Ascending aorta (tissue), 2 donors: ENCODE data around the gene RAD51C. TPM values are rescaled to one million over a fixed set of nuclear protein-coding genes. Genes with fewer than 3 reads are reported as not detected.
A peak's percentile ranks its signal among the peaks of the same experiment; 100 is the strongest.

Experiments
- DNase-seq, 2 donors: peaks; one replicate each; pipeline ENCODE4 v3.0.0-alpha.2; 2019; ENCODE audit warnings: low spot score in 2 of 2
- H3K27ac ChIP-seq, 2 donors: fragments of 200-600 bp; sonication (generic); one replicate each; pipeline ENCODE4 v1.5.1; 2016 to 2017; ENCODE audit warnings: mild to moderate bottlenecking in 1 of 2
- H3K27me3 ChIP-seq: fragments of 200-600 bp; sonication (generic); one replicate; pipeline ENCODE4 v1.5.1; 2017
- H3K36me3 ChIP-seq, 2 donors: fragments of 200-600 bp; sonication (generic); one replicate each; pipeline ENCODE4 v1.5.1; 2016
- H3K4me1 ChIP-seq, 2 donors: fragments of 200-600 bp; sonication (generic); one replicate each; pipeline ENCODE4 v1.5.1; 2016 to 2017; ENCODE audit warnings: mild to moderate bottlenecking in 1 of 2
- H3K4me3 ChIP-seq, 2 donors: fragments of 200-600 bp; sonication (generic); one replicate each; pipeline ENCODE4 v1.5.1; 2016 to 2017; ENCODE audit warnings: mild to moderate bottlenecking in 1 of 2
- H3K9me3 ChIP-seq, 2 donors: fragments of 200-600 bp; sonication (generic); one replicate each; pipeline ENCODE4 v1.5.1; 2016
- CTCF ChIP-seq, 3 experiments: fragments of 200-600 bp in 2 of 3; fragments of 450-650 bp in 1 of 3; sonication (generic) in 2 of 3; IDR thresholded peaks; one replicate each; pipeline ENCODE4 v1.5.1; 2016 to 2019; ENCODE audit warnings: antibody characterized with exemption in 3 of 3, mild to moderate bottlenecking in 1 of 3, moderate library complexity in 1 of 3
- intact Hi-C: fragments of 100-400 bp; cut with DNase I; formaldehyde crosslinking; loops from one replicate; pipeline ENCODE4 v1.15.1; 2023
- total RNA-seq: library from RNA; depleted of rRNA; stranded (reverse); fragments of >200 nt; gene quantifications from one replicate; pipeline ENCODE4 v1.1.0, GENCODE V29; 2016

Gene RAD51C
- total RNA-seq, 1 donor from 2014 or later, result 6.8 TPM

GRCh38 chr17:58691701-58692238 lies 632 bp upstream of the RAD51C start, which contains the start of gene TEX14:
TEX14 (minus strand) TSS chr17:58692045; CDS start chr17:58652001, 40,044 bp downstream.
- H3K27ac ChIP-seq, result peak within 1 kb of the TSS; percentile 73 to 84
- intact Hi-C loops, result loop anchor here (2.0 kb wide), 2 partner anchors 59 to 175 kb away; no protein-coding TSS in a partner anchor
- TF ChIP-seq CTCF (IDR thresholded peaks at IDR 0.05), result no peak
- no peaks in the 10 kb centered on the region for H3K27me3 ChIP-seq
- H3K4me1 ChIP-seq, result peaks cover 4 to 8% of the 10 kb centered on the region in 2 donors
- no peaks in the 10 kb centered on the region for H3K9me3 ChIP-seq
- H3K36me3 ChIP-seq, result no peaks in the 10 kb centered on the region
- H3K4me3 ChIP-seq, result peak within 1 kb of the TSS; percentile 60 to 73
- no peak for DNase-seq

DNA sequence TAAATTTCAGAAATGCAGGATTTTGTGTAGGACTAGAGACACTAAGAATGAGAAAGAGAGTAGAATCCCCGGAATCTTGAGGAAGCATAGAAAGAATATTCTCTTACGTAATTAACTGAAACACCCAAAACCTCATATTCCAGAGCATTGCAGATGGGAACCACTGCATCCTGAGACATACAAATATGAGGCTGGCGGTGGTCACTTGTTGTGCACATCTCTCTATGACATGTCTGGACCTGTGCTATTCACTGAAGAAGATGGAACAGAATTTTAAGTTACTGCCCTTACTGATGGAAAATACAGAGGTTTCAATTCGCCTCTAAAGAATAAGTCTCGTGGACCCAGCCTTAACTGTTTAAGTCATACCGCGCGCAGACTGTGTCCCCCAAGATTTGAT lies 806 bp downstream of the RAD51C start:
- Histone ChIP-seq H3K27ac (peak overlapping the region; percentile 73 to 84), H3K4me3 (peak overlapping the region; percentile 60 to 73), H3K27me3 (no peaks in the 10 kb centered on the region), H3K36me3 (no peaks in the 10 kb centered on the region), H3K4me1 (peaks cover 4 to 8% of the 10 kb centered on the region in 2 donors), H3K9me3 (no peaks in the 10 kb centered on the region)
- DNase-seq, result no peak
- TF ChIP-seq CTCF (IDR thresholded peaks at IDR 0.05), result no peak
- intact Hi-C loops, result loop anchor here (2.0 kb wide), 2 partner anchors 60 to 176 kb away; no protein-coding TSS in a partner anchor

DNA sequence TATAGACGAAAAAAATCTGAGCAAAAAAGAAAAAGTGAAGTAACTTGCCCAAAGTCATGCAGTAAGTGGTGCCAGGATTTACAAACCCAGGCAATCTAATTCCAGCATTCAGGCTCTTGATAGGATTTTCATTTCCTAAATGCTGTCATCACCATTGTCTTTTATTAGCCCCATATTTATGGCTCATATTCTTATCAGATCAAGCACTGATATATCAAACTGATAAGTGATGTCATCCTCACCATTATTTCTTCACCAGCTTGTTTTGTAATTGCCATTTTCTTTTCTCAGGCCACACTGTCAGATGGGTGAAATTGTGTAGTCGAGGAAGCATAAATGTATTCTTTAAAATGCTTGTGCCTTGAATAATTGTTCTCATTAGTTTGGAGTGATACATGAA lies 1.3 kb downstream of the RAD51C start:
- H3K27me3 ChIP-seq, result no peaks in the 10 kb centered on the region
- no peak overlapping the region for H3K4me3 ChIP-seq
- TF ChIP-seq CTCF (IDR thresholded peaks at IDR 0.05), result no peak
- DNase-seq, result no peak
- intact Hi-C loops, result loop anchor here (2.0 kb wide), 2 partner anchors 61 to 177 kb away; no protein-coding TSS in a partner anchor
- H3K9me3 ChIP-seq, result no peaks in the 10 kb centered on the region
- no peaks in the 10 kb centered on the region for H3K36me3 ChIP-seq
- H3K27ac ChIP-seq, result peak overlapping the region in 1 of 2 donors; percentile 84
- H3K4me1 ChIP-seq, result peaks cover 4 to 8% of the 10 kb centered on the region in 2 donors

- Histone ChIP-seq H3K4me3 (no peak overlapping the region), H3K9me3 (no peaks in the 10 kb centered on the region), H3K36me3 (no peaks in the 10 kb centered on the region), H3K27me3 (no peaks in the 10 kb centered on the region), H3K27ac (no peak overlapping the region), H3K4me1 (peaks cover 4 to 8% of the 10 kb centered on the region in 2 donors)
- intact Hi-C loops, result no loop called here
- DNase-seq, result no peak
- no peak for TF ChIP-seq CTCF (IDR thresholded peaks at IDR 0.05)
Observed at GRCh38 chr17:58694302-58694701, 1.9 kb downstream of the RAD51C start.

GRCh38 chr17:58694826-58695225 lies 2.4 kb downstream of the RAD51C start:
- intact Hi-C loops, result no loop called here
- peaks cover 4 to 8% of the 10 kb centered on the region in 2 donors for H3K4me1 ChIP-seq
- no peak for TF ChIP-seq CTCF (IDR thresholded peaks at IDR 0.05)

More at GRCh38 chr17:58694826-58695225, 2.4 kb downstream of the RAD51C start:
- no peak for DNase-seq
- Histone ChIP-seq H3K36me3 (peaks cover under 1 to 2% of the 10 kb centered on the region in 2 donors), H3K27me3 (no peaks in the 10 kb centered on the region), H3K4me3 (no peak overlapping the region), H3K9me3 (no peaks in the 10 kb centered on the region), H3K27ac (no peak overlapping the region)
